Neutrophil (primary cell): Measurements from ENCODE around the gene PRODH.
"Not testable (repeated sequence)": the region's sequence is repeated elsewhere in the genome, so short reads cannot be mapped to it uniquely, and the experiment has no call there.

Experiments used
- H3K27ac ChIP-seq: fragments of 200-600 bp; sonication (generic); 2 replicates; pipeline ENCODE4 v1.5.1; 2016; ENCODE audit warnings: mild to moderate bottlenecking, moderate library complexity
- H3K27me3 ChIP-seq: fragments of 200-600 bp; sonication (generic); 2 replicates; pipeline ENCODE4 v1.6.0; 2016; ENCODE audit warnings: mild to moderate bottlenecking
- H3K36me3 ChIP-seq: fragments of 200-600 bp; sonication (generic); 2 replicates; pipeline ENCODE4 v1.5.1; 2017
- H3K4me1 ChIP-seq, 2 experiments: fragments of 200-600 bp in 1 of 2; sonication (generic) in 1 of 2; 1 replicate in 1 of 2; 2 replicates in 1 of 2; pipeline versions ENCODE4 v1.5.1 to v1.6.1; 2013 to 2016; ENCODE audit warnings: low read depth in 1 of 2, low read length in 1 of 2, mild to moderate bottlenecking in 1 of 2, moderate library complexity in 1 of 2; ENCODE audit not compliant: control insufficient read depth in 1 of 2, insufficient read depth in 1 of 2
- H3K4me3 ChIP-seq, 2 experiments: fragments of 200-600 bp in 1 of 2; sonication (generic) in 1 of 2; 1 replicate in 1 of 2; 2 replicates in 1 of 2; pipeline ENCODE4 v1.5.1; 2013 to 2016; ENCODE audit warnings: low read depth in 1 of 2, low read length in 1 of 2, mild to moderate bottlenecking in 1 of 2, moderate library complexity in 1 of 2
- H3K9me3 ChIP-seq: fragments of 200-600 bp; sonication (generic); 2 replicates; pipeline ENCODE4 v1.5.1; 2016
- CTCF ChIP-seq: fragments of 200-600 bp; sonication (generic); IDR thresholded peaks from 2 replicates; pipeline ENCODE4 v1.5.1; 2016; ENCODE audit warnings: antibody characterized with exemption

The PRODH gene

GRCh38 chr22:18974477-18975180 lies 38.5 kb upstream of the PRODH start:
- no peak for TF ChIP-seq CTCF
- Histone ChIP-seq H3K27ac (no peak overlapping the region), H3K36me3 (no peaks in the 10 kb centered on the region), H3K27me3 (peaks cover 65% of the 10 kb centered on the region), H3K9me3 (no peaks in the 10 kb centered on the region), H3K4me1 (peaks cover 3 to 6% of the 10 kb centered on the region in 2 experiments), H3K4me3 (no peak overlapping the region)

GRCh38 chr22:18973264-18974031 lies 37.4 kb upstream of the PRODH start:
- no peaks in the 10 kb centered on the region for H3K9me3 ChIP-seq
- H3K4me3 ChIP-seq: no peak overlapping the region
- H3K4me1 ChIP-seq: peaks cover 3 to 6% of the 10 kb centered on the region in 2 experiments
- H3K27ac ChIP-seq: no peak overlapping the region
- peaks cover 76% of the 10 kb centered on the region for H3K27me3 ChIP-seq
- TF ChIP-seq CTCF: no peak
- no peaks in the 10 kb centered on the region for H3K36me3 ChIP-seq

- not testable (repeated sequence) for H3K27ac ChIP-seq, H3K4me1 ChIP-seq, H3K4me3 ChIP-seq, H3K36me3 ChIP-seq, H3K9me3 ChIP-seq
- H3K27me3 ChIP-seq: peaks cover 84% of the 10 kb centered on the region
Measured at GRCh38 chr22:18972591-18972990, 36.5 kb upstream of the PRODH start.

- not testable (repeated sequence) for H3K36me3 ChIP-seq, H3K4me1 ChIP-seq, H3K27ac ChIP-seq, H3K9me3 ChIP-seq, H3K4me3 ChIP-seq
- H3K27me3 ChIP-seq: peaks cover 84% of the 10 kb centered on the region
Measured at GRCh38 chr22:18972029-18972428, 35.9 kb upstream of the PRODH start.

GRCh38 chr22:18971321-18971751 lies 35.2 kb upstream of the PRODH start:
- no peak for TF ChIP-seq CTCF
- Histone ChIP-seq H3K36me3 (no peaks in the 10 kb centered on the region), H3K27me3 (peaks cover 78% of the 10 kb centered on the region), H3K4me1 (peaks cover 3 to 6% of the 10 kb centered on the region in 2 experiments), H3K9me3 (no peaks in the 10 kb centered on the region), H3K4me3 (no peak overlapping the region), H3K27ac (no peak overlapping the region)

- H3K4me3 ChIP-seq: peak overlapping the region in 1 of 2 experiments; percentile 10
- H3K9me3 ChIP-seq: no peaks in the 10 kb centered on the region
- H3K27me3 ChIP-seq: peaks cover 77% of the 10 kb centered on the region
- no peak overlapping the region for H3K27ac ChIP-seq
- peaks cover 3 to 6% of the 10 kb centered on the region in 2 experiments for H3K4me1 ChIP-seq
- no peaks in the 10 kb centered on the region for H3K36me3 ChIP-seq
- TF ChIP-seq CTCF: no peak
Measured at GRCh38 chr22:18970948-18971315, 34.8 kb upstream of the PRODH start.
